ENCODE data around the gene EXOC6.

DNA sequence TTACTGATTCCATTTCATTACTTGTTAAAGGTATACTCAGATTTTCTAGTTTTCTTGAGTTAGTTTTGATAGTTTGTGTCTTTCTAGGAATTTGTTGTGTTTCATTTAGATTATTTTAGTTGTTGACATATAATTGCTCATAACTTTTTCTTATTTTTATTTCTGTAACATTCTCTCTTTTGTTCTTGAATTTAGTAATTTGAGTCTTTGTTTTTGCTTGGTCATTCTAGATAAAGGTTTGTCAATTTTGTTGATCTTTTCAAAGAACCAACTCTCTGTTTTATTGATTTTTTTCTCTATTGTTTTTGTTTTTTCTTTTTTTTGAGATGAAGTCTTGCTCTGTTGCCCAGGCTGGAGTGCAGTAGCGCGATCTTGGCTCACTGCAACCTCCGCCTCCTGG is 7.2 kb downstream of the EXOC6 start:
- no peak for TF ChIP-seq GLI4 (CRISPR knock-in tag; IDR thresholded peaks at IDR 0.05; ENCODE audit: borderline replicate concordance)
- no peak for TF ChIP-seq ZSCAN29 (CRISPR knock-in tag; conservative IDR thresholded peaks at IDR 0.05)
- TF ChIP-seq, protein P1, sequence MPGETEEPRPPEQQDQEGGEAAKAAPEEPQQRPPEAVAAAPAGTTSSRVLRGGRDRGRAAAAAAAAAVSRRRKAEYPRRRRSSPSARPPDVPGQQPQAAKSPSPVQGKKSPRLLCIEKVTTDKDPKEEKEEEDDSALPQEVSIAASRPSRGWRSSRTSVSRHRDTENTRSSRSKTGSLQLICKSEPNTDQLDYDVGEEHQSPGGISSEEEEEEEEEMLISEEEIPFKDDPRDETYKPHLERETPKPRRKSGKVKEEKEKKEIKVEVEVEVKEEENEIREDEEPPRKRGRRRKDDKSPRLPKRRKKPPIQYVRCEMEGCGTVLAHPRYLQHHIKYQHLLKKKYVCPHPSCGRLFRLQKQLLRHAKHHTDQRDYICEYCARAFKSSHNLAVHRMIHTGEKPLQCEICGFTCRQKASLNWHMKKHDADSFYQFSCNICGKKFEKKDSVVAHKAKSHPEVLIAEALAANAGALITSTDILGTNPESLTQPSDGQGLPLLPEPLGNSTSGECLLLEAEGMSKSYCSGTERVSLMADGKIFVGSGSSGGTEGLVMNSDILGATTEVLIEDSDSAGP (CRISPR knock-in tag; IDR thresholded peaks at IDR 0.05; ENCODE audit: borderline replicate concordance) = no peak
- TF ChIP-seq ZNF350 (CRISPR knock-in tag; IDR thresholded peaks at IDR 0.05; ENCODE audit: borderline replicate concordance, low read depth) = no peak
